Epithelial cell of esophagus (primary cell): Measurements from ENCODE around the gene RAPGEFL1.
"Not testable (repeated sequence)": the region's sequence is repeated elsewhere in the genome, so short reads cannot be mapped to it uniquely, and the experiment has no call there.

Experiments used
- DNase-seq: peaks from one replicate; pipeline ENCODE4 v3.0.0; 2010; ENCODE audit warnings: low read depth
- H3K4me3 ChIP-seq: 2 replicates; pipeline ENCODE4 v1.5.1; 2011; ENCODE audit warnings: mild to moderate bottlenecking, low read length, control low read depth
- TF ChIP-seq, protein P1 (sequence below): IDR thresholded peaks from 2 replicates; pipeline ENCODE4 v1.5.1; 2011; ENCODE audit warnings: low read depth, mild to moderate bottlenecking, low read length, control low read depth, inconsistent platforms; ENCODE audit not compliant: insufficient read depth; ENCODE audit errors: missing control alignments

RAPGEFL1 gene

DNA sequence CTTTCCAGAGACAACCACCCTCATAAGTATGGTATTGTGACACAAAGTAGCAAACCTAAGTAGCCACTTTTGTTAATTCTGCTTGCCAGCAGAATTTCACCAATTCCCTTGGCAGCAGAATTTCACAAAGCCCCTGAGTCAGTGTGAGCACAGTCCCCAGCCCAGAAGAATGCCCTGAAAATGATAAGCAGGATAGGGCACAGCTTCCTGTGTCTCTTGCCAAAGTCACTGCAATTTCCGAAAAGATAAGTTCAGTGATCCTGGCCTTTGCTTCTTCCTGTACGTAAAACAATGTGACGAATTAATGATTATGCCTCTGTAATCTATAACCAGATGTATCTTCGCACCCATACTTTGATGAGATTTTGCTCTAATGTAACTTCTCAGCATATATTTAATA is 25.9 kb downstream of the RAPGEFL1 start:
- TF ChIP-seq, protein P1, sequence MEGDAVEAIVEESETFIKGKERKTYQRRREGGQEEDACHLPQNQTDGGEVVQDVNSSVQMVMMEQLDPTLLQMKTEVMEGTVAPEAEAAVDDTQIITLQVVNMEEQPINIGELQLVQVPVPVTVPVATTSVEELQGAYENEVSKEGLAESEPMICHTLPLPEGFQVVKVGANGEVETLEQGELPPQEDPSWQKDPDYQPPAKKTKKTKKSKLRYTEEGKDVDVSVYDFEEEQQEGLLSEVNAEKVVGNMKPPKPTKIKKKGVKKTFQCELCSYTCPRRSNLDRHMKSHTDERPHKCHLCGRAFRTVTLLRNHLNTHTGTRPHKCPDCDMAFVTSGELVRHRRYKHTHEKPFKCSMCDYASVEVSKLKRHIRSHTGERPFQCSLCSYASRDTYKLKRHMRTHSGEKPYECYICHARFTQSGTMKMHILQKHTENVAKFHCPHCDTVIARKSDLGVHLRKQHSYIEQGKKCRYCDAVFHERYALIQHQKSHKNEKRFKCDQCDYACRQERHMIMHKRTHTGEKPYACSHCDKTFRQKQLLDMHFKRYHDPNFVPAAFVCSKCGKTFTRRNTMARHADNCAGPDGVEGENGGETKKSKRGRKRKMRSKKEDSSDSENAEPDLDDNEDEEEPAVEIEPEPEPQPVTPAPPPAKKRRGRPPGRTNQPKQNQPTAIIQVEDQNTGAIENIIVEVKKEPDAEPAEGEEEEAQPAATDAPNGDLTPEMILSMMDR, result no peak
- no peak for DNase-seq
- H3K4me3 ChIP-seq, result no peak overlapping the region

DNA sequence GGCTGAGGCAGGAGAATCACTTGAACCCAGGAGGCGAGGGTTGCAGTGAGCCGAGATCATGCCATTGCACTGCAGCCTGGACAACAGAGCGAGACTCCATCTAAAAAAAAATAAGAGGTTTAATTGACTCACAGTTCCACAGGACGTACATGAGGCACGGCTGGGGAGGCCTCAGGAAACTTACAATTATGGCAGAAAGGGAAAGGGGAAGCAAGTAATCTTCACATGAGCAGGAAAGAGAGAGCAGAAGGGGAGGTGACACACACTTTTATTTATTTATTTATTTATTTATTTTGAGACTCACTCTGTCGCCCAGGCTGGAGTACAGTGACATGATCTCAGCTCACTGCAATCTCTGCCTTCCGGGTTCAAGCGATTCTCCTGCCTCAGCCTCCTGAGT is 28.9 kb downstream of the RAPGEFL1 start:
- DNase-seq, H3K4me3 ChIP-seq: not testable (repeated sequence)

DNA sequence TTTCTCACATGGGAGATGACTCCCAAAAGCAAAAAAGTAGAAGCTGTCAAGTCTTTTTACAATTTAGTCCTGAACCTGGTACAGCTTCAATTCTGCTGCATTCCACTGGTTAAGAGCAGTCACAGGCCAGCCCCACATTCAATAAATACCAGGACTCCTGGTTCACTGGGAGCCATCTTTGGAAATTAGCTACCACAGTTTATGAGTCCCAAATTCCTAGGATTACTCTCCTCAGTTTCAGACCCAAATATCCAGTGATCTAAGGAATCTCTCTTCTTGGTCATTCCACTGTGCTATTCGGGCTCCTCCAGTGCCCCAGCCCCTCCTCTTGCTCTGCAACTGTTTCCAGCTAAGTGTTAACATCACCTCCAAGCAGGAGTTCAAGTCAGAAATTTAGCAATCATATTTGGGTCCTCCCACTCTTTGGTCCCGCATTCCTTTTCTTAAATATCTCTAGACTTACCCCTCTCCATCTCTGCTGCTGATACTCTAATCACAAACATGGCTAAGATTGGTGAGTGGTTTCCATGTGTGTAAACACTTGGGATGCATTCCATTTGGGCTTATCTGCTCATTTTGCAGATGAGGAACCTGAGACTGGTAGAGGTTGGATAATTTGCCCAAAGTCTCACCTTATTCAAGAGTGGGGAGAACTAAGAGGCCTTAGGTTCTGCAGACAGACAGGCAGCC is 32.3 kb downstream of the RAPGEFL1 start:
- no peak overlapping the region for H3K4me3 ChIP-seq
- no peak for DNase-seq
- TF ChIP-seq, protein P1, result no peak

DNA sequence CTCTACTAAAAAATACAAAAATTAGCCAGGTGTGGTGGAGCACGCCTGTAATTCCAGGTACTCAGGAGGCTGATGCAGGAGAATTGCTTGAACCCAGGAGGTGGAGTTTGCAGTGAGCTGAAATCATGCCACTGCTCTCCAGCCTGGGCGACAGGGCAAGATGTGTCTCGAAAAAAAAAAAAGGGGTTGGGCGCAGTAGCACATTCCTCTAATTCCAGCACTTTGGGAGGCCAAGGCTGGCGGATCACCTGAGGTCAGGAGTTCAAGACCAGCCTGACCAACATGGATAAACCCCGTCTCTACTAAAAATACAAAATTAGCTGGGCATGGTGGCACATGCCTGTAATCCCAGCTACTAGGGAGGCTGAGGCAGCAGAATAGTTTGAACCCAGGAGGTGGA is 36.6 kb downstream of the RAPGEFL1 start:
- not testable (repeated sequence) for DNase-seq, H3K4me3 ChIP-seq

DNA sequence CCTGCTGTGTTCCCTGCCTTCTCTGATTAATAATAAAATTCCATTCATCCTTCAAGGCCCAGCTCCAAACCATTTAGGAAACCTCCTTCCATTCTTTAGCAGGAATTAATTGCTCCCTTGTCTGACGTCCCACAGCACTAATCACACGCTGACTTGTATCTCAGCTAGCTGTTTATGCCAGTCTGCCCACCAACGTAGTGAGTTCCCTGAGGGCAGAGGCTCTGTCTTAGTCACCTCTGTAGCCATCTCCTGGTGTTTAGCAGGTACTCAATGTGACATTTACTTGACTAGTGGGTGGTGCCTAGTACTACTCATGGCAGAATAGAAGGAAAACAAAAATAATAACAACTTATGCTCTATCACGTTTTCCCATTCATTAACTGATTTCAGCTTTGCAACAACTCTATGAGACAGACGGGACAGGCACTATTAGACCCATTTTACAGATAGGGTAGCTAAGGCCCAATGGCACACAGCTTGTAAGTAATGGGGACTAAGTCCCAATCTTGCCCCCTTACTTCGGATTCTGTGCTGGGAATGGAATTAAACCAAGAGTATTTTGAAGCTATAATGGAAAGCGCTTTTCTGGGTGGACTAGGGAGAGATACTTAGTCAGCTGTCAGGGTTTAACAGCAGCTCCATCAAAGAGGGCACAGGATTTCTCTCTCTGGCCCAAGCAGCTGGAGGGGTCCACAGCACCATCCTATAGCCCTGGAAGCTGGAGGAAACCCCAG is 40.9 kb downstream of the RAPGEFL1 start:
- peak; percentile 16 for DNase-seq
- TF ChIP-seq, protein P1, result no peak
- H3K4me3 ChIP-seq, result no peak overlapping the region

DNA sequence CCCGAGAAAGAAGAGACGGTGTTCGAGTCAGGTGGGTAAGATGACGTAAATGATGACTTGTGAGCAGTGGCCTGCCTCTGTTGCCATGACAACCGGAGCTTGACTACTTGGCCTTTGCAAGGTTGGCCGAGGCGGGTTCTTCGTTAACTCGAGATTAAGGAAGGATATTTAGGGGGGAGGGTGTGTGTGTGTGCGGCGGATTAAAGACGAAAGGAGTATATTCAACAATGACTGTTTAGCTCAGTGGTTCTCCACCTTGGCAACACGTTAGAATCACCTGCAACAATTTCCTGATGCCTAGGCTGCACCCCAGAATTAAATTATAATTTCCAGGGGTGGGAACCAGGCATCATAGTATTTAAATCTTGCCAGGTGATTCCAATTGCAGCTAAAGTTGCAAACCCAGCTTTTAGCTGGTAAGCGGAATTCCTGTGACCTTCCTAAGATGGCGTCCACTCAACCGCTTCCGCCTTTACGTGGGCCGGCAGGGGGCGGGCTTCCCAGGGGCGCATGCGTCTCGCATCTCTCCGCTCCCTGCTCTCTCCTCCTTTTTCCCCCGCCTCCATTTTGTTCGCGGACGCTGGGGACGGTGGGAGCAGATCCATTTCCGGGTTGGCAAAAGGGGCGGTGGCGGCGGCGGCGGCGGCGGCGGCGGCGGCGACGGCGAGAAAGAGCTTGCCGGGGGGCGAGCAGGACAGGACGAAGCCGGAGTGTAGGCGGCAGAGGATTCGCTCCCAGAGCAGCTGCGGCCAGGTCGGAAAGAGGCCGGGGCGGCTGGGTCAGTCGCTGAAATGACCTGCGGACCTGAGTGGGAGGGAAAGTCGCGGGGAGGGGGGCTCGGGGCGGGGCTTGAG is 41.7 kb downstream of the RAPGEFL1 start, which contains the start of gene WIPF2:
Gene WIPF2, plus strand, starts transcription at position 565 of the 854 bp plus-strand sequence. CDS start 37,156 bp downstream, outside the sequence.
- DNase-seq, result peak; percentile 97
- peak within 1 kb of the TSS; percentile 94 for H3K4me3 ChIP-seq
- TF ChIP-seq, protein P1, result peak; percentile 81

DNA sequence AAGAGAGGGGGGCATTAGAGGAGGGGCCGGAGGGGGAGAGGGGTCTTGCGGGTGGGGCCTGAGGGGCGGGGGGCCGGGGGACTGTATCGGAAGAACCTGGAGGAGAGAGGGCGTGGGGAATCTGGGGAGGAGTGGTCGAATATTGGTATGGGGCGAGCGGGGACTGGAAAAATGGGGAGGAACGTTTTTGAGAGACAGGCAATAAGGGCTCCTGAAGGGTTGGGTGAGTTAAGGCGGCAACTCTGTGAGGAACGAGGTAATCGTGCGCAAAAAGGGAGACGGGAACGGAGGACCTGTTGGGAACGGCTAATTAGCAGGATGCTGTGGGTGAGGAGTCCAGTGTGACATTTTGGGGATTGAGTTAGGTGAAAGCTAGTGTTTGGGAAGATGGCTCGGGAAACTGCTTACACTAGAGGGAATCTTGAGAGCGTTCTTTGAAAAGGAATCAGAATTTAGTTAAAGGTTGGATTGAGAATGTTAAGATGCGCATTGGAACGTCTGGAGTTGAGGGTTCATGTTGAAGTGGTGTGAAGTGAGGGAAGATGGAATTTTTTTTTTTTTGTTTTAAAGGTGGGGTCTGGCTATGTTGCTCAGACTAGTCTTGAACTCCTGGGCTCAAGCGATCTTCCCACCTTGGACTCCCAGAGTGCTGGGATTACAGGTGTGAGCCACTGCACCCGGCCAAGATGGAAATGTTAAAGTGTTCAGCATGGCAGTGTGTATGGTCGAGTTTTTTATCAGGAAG is 42.5 kb downstream of the RAPGEFL1 start:
- TF ChIP-seq, protein P1, result no peak
- H3K4me3 ChIP-seq, result peak overlapping the region; percentile 94
- DNase-seq, result peak; percentile 70
